ENCODE data around the gene SLC8B1.

SLC8B1 gene

DNA sequence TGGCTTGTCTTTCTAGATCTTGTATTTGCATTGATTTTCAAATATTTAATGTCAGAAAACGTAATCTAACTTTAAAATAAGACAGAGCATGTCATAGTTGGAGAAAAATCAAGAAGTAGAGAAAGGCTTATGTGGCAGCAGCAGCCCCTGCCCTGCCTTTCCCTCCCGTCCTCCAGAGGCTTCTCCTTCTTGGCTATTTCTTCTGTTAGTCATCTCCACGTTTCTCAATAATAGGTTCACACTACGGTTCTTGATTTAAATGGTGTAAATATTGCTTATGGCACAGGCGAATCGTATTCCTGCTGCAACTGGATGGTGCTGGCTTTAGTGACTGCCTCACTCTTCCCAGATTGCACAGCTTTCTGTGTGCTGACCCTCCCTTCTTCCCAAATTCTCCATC is 42.8 kb downstream of the SLC8B1 start:
- no peak for DNase-seq (ENCODE audit: extremely low read depth, low read depth)
- TF ChIP-seq, protein P1, sequence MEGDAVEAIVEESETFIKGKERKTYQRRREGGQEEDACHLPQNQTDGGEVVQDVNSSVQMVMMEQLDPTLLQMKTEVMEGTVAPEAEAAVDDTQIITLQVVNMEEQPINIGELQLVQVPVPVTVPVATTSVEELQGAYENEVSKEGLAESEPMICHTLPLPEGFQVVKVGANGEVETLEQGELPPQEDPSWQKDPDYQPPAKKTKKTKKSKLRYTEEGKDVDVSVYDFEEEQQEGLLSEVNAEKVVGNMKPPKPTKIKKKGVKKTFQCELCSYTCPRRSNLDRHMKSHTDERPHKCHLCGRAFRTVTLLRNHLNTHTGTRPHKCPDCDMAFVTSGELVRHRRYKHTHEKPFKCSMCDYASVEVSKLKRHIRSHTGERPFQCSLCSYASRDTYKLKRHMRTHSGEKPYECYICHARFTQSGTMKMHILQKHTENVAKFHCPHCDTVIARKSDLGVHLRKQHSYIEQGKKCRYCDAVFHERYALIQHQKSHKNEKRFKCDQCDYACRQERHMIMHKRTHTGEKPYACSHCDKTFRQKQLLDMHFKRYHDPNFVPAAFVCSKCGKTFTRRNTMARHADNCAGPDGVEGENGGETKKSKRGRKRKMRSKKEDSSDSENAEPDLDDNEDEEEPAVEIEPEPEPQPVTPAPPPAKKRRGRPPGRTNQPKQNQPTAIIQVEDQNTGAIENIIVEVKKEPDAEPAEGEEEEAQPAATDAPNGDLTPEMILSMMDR (IDR thresholded peaks at IDR 0.05; ENCODE audit: low read depth, low read length, missing control alignments) = no peak
- H3K4me3 ChIP-seq (replicated peaks; ENCODE audit: low read depth, low read length) = no peak overlapping the region

DNA sequence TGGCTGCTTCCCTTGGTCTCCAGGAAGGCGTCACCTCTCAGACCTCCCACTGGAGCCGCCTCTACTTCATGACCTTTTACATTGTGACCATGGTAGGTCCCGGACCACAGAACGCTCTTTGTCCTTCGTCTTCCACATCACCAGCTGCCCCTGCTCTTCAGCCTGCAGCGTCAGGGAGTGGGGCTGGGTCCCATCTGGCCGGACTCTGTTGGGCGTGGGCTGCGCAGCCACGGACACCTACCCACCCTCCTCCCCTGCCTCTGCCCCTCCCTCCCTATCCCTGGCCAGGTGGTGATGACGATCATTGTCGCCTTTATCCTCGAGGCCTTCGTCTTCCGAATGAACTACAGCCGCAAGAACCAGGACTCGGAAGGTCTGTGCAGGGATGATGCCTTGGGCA is 43.3 kb downstream of the SLC8B1 start:
- no peak for DNase-seq (ENCODE audit: extremely low read depth, low read depth)
- H3K4me3 ChIP-seq (replicated peaks; ENCODE audit: low read depth, low read length) = no peak overlapping the region
- TF ChIP-seq, protein P1 (IDR thresholded peaks at IDR 0.05; ENCODE audit: low read depth, low read length, missing control alignments) = no peak

DNA sequence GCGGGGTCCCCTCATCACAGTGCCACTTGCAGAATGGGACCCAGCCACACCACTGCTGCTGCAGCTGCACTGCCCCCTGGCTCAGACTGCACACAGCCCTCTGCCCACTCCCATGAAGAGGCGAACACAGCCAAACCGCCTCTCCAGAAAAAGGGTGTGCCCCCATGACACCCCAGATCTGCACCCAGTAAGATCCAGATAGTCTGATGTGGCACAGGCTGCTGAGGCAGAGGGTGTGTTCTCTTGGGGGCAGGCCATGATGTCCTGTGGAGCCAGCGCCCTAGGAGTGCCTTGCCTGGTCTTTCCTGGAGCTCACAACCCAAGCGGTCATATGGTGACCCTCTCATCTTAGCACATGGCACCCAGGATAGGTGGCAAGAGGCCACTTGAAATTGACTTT is 44.4 kb downstream of the SLC8B1 start:
- DNase-seq (ENCODE audit: extremely low read depth, low read depth) = no peak
- H3K4me3 ChIP-seq (replicated peaks; ENCODE audit: low read depth, low read length) = no peak overlapping the region
- TF ChIP-seq, protein P1 (IDR thresholded peaks at IDR 0.05; ENCODE audit: low read depth, low read length, missing control alignments) = no peak

DNA sequence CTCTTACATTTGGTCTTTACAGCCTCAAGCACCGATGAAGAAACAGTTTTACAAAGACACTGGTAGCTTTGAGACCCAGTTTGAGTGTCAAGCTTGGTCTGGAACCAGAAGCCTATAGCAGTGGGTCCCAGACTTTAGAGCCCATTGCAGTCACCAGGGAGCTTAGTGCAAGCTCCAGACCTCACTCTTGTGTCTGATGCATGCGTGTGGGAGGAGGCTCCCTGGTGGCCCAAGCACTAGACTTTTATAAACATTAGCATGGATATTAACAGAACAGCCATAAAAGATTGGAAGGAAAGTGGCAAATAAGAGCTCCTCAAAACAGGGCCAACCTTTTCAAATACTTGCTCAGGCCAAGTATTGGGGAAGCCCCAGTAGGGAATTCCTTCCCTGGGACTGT is 45.5 kb downstream of the SLC8B1 start:
- DNase-seq (ENCODE audit: extremely low read depth, low read depth) = no peak
- TF ChIP-seq, protein P1 (IDR thresholded peaks at IDR 0.05; ENCODE audit: low read depth, low read length, missing control alignments) = no peak
- no peak overlapping the region for H3K4me3 ChIP-seq (replicated peaks; ENCODE audit: low read depth, low read length)

DNA sequence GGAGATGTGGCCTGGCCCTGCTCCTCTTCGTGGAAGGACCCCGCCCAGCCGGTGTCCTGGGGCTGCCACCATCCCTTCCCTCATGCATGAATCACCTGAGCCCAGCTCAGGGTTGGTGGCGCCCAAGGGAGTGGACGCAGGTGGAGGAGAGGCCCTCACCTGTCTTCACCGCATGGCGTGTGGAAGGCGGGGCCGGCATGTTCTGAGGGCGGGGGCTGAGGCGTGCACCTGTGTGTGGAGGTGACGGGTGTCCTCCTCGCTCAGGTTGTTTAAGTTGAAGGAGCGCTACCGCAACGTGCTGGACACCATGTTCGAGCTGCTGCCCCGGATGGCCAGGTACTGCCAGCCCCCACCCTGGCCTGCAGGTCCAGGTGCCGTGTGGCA is 47.0 kb downstream of the SLC8B1 start:
- DNase-seq (ENCODE audit: extremely low read depth, low read depth) = no peak
- TF ChIP-seq, protein P1 (IDR thresholded peaks at IDR 0.05; ENCODE audit: low read depth, low read length, missing control alignments) = no peak
- no peak overlapping the region for H3K4me3 ChIP-seq (replicated peaks; ENCODE audit: low read depth, low read length)

DNA sequence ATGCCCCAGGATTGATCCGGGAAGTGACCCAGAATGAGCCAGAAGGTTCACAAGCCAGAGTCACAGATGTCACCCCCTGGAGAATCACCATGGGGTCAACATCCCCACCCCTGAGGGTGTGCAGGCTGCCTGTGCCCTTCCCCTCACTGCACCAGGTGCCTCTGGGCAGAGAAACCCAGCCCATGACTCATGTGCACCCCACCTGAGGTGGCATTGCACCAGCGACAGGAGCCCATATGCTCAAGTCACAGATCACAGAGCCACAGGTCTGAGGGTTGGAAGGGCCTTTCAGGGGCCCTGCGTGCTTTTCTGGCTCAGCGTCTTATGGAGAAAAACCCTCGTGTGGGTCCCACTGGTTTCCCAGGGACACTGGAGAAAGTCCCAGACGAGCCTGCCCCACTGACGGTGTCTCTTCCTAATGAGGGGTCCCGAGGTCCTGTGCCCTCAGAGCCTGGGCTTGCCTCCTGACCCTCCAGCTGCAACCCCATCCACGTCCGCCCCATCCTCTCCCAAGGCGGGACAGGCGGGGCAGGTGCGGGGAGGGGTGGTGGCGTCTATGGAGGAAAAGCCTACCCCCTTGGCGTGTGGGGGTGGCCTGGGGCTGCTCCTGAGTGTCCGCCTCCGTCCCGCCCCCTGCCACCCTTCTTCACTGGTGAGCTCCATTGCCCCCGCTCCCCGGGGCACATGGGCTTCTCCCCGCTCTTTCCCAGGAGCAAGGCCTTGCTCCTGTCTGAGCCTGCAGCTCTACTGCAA is 47.6 kb downstream of the SLC8B1 start:
- no peak overlapping the region for H3K4me3 ChIP-seq (replicated peaks; ENCODE audit: low read depth, low read length)
- TF ChIP-seq, protein P1 (IDR thresholded peaks at IDR 0.05; ENCODE audit: low read depth, low read length, missing control alignments) = no peak
- no peak for DNase-seq (ENCODE audit: extremely low read depth, low read depth)

DNA sequence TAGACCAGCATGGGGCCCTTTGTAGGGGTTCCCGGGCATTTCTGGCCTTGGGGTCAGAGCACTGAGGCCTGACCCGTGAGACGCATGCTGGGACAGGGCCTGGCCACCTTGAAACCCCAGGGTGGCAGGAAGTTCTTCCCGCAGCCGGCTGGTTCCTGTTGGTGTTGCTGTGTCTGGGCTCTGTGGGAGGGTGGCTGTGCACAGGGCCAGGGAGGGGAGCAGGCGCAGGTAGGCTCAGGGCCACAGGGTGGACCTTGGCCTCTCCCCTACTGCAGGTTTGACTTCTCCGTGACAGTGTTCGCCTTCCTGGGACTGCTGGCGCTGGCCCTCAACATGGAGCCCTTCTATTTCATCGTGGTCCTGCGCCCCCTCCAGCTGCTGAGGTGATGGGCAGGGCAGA is 48.2 kb downstream of the SLC8B1 start:
- DNase-seq (ENCODE audit: extremely low read depth, low read depth) = no peak
- H3K4me3 ChIP-seq (replicated peaks; ENCODE audit: low read depth, low read length) = no peak overlapping the region
- TF ChIP-seq, protein P1 (IDR thresholded peaks at IDR 0.05; ENCODE audit: low read depth, low read length, missing control alignments) = no peak
